Epithelial cell of esophagus (primary cell): ENCODE results near the gene REP15.
A peak's percentile ranks its signal among the peaks of the same experiment; 100 is the strongest.
"Not testable (repeated sequence)": the region's sequence is repeated elsewhere in the genome, so short reads cannot be mapped to it uniquely, and the experiment has no call there.

Experiments used
- DNase-seq: peaks from one replicate; pipeline ENCODE4 v3.0.0; 2010; ENCODE audit warnings: low read depth
- H3K4me3 ChIP-seq: 2 replicates; pipeline ENCODE4 v1.5.1; 2011; ENCODE audit warnings: mild to moderate bottlenecking, low read length, control low read depth
- CTCF ChIP-seq: IDR thresholded peaks from 2 replicates; pipeline ENCODE4 v1.5.1; 2011; ENCODE audit warnings: low read depth, mild to moderate bottlenecking, low read length, control low read depth, inconsistent platforms; ENCODE audit not compliant: insufficient read depth; ENCODE audit errors: missing control alignments

The REP15 gene

GRCh38 chr12:27732281-27732680 lies 36.0 kb downstream of the REP15 start:
- no peak overlapping the region for H3K4me3 ChIP-seq
- TF ChIP-seq CTCF, result peak; percentile 48
- DNase-seq, result peak; percentile 39

DNA sequence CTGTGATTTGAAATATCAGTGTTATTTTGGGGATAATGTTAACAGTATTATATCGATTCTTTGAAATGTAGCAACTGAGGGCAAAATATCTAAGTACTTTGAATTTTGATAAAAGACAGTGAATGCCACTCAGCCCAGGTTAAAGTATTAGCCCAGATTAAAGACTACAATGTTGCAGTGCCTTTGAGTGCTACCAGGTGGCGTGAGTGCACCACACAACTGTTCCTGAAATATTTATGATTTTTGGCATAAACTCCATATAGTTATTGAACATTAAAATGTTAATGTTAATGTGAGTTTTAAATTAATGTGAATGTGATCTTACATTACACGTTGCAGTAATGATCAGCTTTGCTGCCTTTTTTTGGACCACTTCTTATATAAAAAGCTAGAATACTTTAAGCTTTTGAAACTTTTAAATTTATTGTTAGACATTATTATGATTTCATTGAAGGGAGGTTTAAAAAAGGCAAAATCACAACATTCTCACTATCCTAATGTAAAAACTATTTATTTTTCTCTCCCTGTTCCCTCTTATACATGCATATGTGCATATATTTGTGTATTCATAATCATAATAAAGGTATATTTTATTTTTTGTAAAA lies 36.9 kb downstream of the REP15 start:
- H3K4me3 ChIP-seq, result no peak overlapping the region
- peak; percentile 55 for DNase-seq
- TF ChIP-seq CTCF, result peak; percentile 94

- no peak for DNase-seq
- no peak for TF ChIP-seq CTCF
- no peak overlapping the region for H3K4me3 ChIP-seq
These were observed 37.5 kb downstream of the REP15 start for GRCh38 chr12:27733791-27734190.

- not testable (repeated sequence) for H3K4me3 ChIP-seq, DNase-seq
These were observed 38.1 kb downstream of the REP15 start for GRCh38 chr12:27734321-27734720.

DNA sequence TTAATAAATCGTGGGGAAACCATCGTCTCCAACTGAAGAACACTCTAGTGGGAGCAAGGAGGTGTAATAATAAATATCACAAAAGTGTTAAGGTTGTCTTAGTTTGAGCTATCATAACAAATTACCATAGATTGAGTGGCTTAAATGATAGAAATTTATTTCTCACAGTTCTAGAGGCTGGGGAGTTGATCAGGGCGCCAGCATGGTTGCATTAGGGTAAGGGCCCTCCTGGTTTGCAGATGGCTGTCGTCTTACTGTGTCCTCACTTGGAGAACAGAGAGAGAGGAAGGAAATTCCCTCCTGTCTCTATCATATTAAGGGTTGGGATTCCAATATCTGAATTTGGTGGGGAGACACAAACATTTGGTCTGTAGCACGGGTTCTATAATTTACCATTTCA lies 47.4 kb downstream of the REP15 start:
- no peak for TF ChIP-seq CTCF
- no peak for DNase-seq
- no peak overlapping the region for H3K4me3 ChIP-seq

GRCh38 chr12:27745734-27746133 lies 49.5 kb downstream of the REP15 start:
- H3K4me3 ChIP-seq, DNase-seq: not testable (repeated sequence)
